HG03095 (cell line): ENCODE measurements around the gene CREG2.
"Not testable (repeated sequence)": the region's sequence is repeated elsewhere in the genome, so short reads cannot be mapped to it uniquely, and the experiment has no call there.

Experiments used
- ATAC-seq: cut with Tn5 transposase; IDR thresholded peaks from one replicate; pipeline ENCODE4 v1.9.1; 2021; ENCODE audit warnings: moderate library complexity; ENCODE audit not compliant: unreplicated experiment

The CREG2 gene

GRCh38 chr2:101375653-101376052 is 11.7 kb downstream of the CREG2 start:
- ATAC-seq: no peak

- no peak for ATAC-seq
Observed at GRCh38 chr2:101374821-101375561, 12.3 kb downstream of the CREG2 start.

GRCh38 chr2:101372792-101373191 is 14.5 kb downstream of the CREG2 start:
- ATAC-seq: no peak

GRCh38 chr2:101371636-101372035 is 15.7 kb downstream of the CREG2 start:
- no peak for ATAC-seq

GRCh38 chr2:101369100-101369499 is 18.2 kb downstream of the CREG2 start:
- ATAC-seq: no peak

GRCh38 chr2:101368376-101368775 is 18.9 kb downstream of the CREG2 start:
- ATAC-seq: no peak

- no peak for ATAC-seq
Observed at GRCh38 chr2:101367508-101367907, 19.8 kb downstream of the CREG2 start.

GRCh38 chr2:101364878-101365277 is 22.4 kb downstream of the CREG2 start:
- ATAC-seq: no peak

- no peak for ATAC-seq
Observed at GRCh38 chr2:101362777-101363176, 24.5 kb downstream of the CREG2 start.

GRCh38 chr2:101362316-101362715 is 25.0 kb downstream of the CREG2 start:
- ATAC-seq: no peak

- ATAC-seq: no peak
Observed at GRCh38 chr2:101361522-101361921, 25.8 kb downstream of the CREG2 start.

GRCh38 chr2:101361121-101361520 is 26.2 kb downstream of the CREG2 start:
- no peak for ATAC-seq

GRCh38 chr2:101360232-101360631 is 27.1 kb downstream of the CREG2 start:
- ATAC-seq: no peak

GRCh38 chr2:101359410-101359954 is 27.8 kb downstream of the CREG2 start:
- ATAC-seq: no peak

GRCh38 chr2:101357376-101357775 is 29.9 kb downstream of the CREG2 start:
- no peak for ATAC-seq

GRCh38 chr2:101356521-101356920 is 30.8 kb downstream of the CREG2 start:
- ATAC-seq: no peak

- ATAC-seq: no peak
Observed at GRCh38 chr2:101356055-101356454, 31.2 kb downstream of the CREG2 start.

- ATAC-seq: no peak
Observed at GRCh38 chr2:101355401-101356054, 31.8 kb downstream of the CREG2 start.

- ATAC-seq: no peak
Observed at GRCh38 chr2:101354420-101355311, 32.6 kb downstream of the CREG2 start.

GRCh38 chr2:101352631-101353030 is 34.7 kb downstream of the CREG2 start:
- not testable (repeated sequence) for ATAC-seq

- ATAC-seq: no peak
Observed at GRCh38 chr2:101351207-101351606, 36.1 kb downstream of the CREG2 start.
